DOHH2 (cell line): Measurements from ENCODE around the gene IRAK1BP1.

Source experiments
- EZH2phosphoT487 ChIP-seq: fragments of 200-600 bp; sonication (generic); IDR thresholded peaks from 2 replicates; pipeline ENCODE4 v1.6.1; 2017; ENCODE audit warnings: borderline replicate concordance, mild to moderate bottlenecking, antibody characterized with exemption, low read length, moderate library complexity, mixed read lengths
- TF ChIP-seq, protein P1 (sequence below): fragments of 200-600 bp; sonication (generic); IDR thresholded peaks from one replicate; pipeline ENCODE4 v1.5.1; 2014; ENCODE audit warnings: antibody characterized with exemption, mild to moderate bottlenecking, low read depth, low read length; ENCODE audit not compliant: poor library complexity, severe bottlenecking

DNA sequence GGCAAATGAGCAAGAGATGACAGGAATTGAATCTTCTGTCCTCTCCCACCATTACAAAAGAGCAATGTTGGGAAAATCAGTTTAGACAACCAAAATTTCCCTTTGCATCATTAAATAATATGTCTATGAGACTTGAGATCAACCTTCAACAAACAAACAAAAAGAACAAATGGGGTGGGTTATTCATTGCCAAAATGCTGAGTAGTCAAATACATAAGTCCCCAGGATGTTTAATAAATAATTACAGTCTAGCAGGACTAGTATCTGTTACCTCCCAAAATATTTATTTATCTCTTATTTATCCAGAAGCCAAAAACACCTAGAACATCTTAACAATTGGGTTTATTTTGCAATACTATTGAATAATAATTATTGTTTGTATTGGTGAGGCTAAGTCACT is 16.2 kb upstream of the IRAK1BP1 start:
- TF ChIP-seq, protein P1, sequence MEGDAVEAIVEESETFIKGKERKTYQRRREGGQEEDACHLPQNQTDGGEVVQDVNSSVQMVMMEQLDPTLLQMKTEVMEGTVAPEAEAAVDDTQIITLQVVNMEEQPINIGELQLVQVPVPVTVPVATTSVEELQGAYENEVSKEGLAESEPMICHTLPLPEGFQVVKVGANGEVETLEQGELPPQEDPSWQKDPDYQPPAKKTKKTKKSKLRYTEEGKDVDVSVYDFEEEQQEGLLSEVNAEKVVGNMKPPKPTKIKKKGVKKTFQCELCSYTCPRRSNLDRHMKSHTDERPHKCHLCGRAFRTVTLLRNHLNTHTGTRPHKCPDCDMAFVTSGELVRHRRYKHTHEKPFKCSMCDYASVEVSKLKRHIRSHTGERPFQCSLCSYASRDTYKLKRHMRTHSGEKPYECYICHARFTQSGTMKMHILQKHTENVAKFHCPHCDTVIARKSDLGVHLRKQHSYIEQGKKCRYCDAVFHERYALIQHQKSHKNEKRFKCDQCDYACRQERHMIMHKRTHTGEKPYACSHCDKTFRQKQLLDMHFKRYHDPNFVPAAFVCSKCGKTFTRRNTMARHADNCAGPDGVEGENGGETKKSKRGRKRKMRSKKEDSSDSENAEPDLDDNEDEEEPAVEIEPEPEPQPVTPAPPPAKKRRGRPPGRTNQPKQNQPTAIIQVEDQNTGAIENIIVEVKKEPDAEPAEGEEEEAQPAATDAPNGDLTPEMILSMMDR, result no peak
- no peak for TF ChIP-seq EZH2phosphoT487
